K562 (cell line): ENCODE results near the gene DIP2B. TPM values are rescaled to one million over a fixed set of nuclear protein-coding genes. Genes with fewer than 3 reads are reported as not detected.
A peak's percentile ranks its signal among the peaks of the same experiment; 100 is the strongest.

Experiments used
- BRD9 ChIP-seq: fragments of 450-650 bp; IDR thresholded peaks from 2 replicates; pipeline ENCODE4 v1.6.1; 2018; ENCODE audit warnings: low read depth; ENCODE audit not compliant: partially characterized antibody
- CSDE1 ChIP-seq, 2 experiments: fragments of 450-650 bp; IDR thresholded peaks; 2 replicates each; pipeline ENCODE4 v1.6.1; 2016; ENCODE audit warnings: mild to moderate bottlenecking in 1 of 2
- FOXJ3 ChIP-seq: sonication (generic); formaldehyde crosslinking; IDR thresholded peaks from 2 replicates; pipeline ENCODE4 v1.4.0; 2020; ENCODE audit warnings: mild to moderate bottlenecking, missing genetic modification reagents
- GABPB1 ChIP-seq: sonication (generic); formaldehyde crosslinking; IDR thresholded peaks from 2 replicates; pipeline ENCODE4 v1.8.0; 2022; ENCODE audit warnings: mild to moderate bottlenecking, missing genetic modification reagents
- HNRNPK ChIP-seq: fragments of 200-400 bp; formaldehyde crosslinking; IDR thresholded peaks from one replicate; pipeline ENCODE4 v1.6.1; 2018; ENCODE audit warnings: mild to moderate bottlenecking, low read depth, low read length; ENCODE audit not compliant: poor library complexity, severe bottlenecking
- JUN ChIP-seq, 2 experiments: sonication (generic) in 1 of 2; formaldehyde crosslinking in 1 of 2; IDR thresholded peaks; 2 replicates each; pipeline versions ENCODE4 v1.6.1 to v1.8.0; 2012 to 2022; ENCODE audit warnings: borderline replicate concordance in 2 of 2, mild to moderate bottlenecking in 2 of 2, improper control_type of control experiment in 1 of 2, low read depth in 1 of 2, low read length in 1 of 2, missing genetic modification reagents in 1 of 2
- MAZ ChIP-seq, 2 experiments: fragments of 450-650 bp in 1 of 2; sonication (generic) in 1 of 2; formaldehyde crosslinking; IDR thresholded peaks in 1 of 2; conservative IDR thresholded peaks in 1 of 2; 2 replicates each; pipeline versions ENCODE4 v1.4.0 to v1.5.0; 2020; ENCODE audit warnings: mild to moderate bottlenecking in 1 of 2, missing genetic modification reagents in 1 of 2
- NCOR1 ChIP-seq: fragments of 450-650 bp; IDR thresholded peaks from 2 replicates; pipeline ENCODE4 v1.6.1; 2016; ENCODE audit warnings: mild to moderate bottlenecking, moderate library complexity
- RBFOX2 ChIP-seq: fragments of 200-400 bp; formaldehyde crosslinking; IDR thresholded peaks from 2 replicates; pipeline ENCODE4 v1.6.1; 2017; ENCODE audit warnings: low read depth, mild to moderate bottlenecking, low read length, moderate library complexity
- RBM34 ChIP-seq: fragments of 200-400 bp; formaldehyde crosslinking; IDR thresholded peaks from 2 replicates; pipeline ENCODE4 v1.6.1; 2018; ENCODE audit warnings: low read length, borderline replicate concordance; ENCODE audit not compliant: insufficient read depth
- SNRNP70 ChIP-seq: fragments of 200-400 bp; formaldehyde crosslinking; optimal IDR thresholded peaks from 2 replicates; pipeline ENCODE3; 2017; ENCODE audit warnings: low read depth, low read length
- SREBF1 ChIP-seq: fragments of 150-350 bp; IDR thresholded peaks from 2 replicates; pipeline ENCODE4 v1.6.1; 2014; ENCODE audit warnings: antibody characterized with exemption, low read depth, low read length, borderline replicate concordance
- TCF7 ChIP-seq: sonication (generic); IDR thresholded peaks from 2 replicates; pipeline ENCODE4 v1.6.1; 2016; ENCODE audit warnings: antibody characterized with exemption, borderline replicate concordance
- TRIM28 ChIP-seq: fragments of 450-650 bp; IDR thresholded peaks from 2 replicates; pipeline ENCODE4 v1.6.1; 2017
- TSC22D4 ChIP-seq: fragments of 450-650 bp; IDR thresholded peaks from 2 replicates; pipeline ENCODE4 v1.6.1; 2016; ENCODE audit warnings: missing genetic modification characterization, missing biosample characterization, control low read depth
- ZNF121 ChIP-seq: sonication (generic); formaldehyde crosslinking; conservative IDR thresholded peaks from 2 replicates; pipeline ENCODE4 v1.8.0; 2022; ENCODE audit warnings: missing genetic modification reagents
- ZNF239 ChIP-seq: fragments of 250-450 bp; sonication (Bioruptor Pico); IDR thresholded peaks from 2 replicates; pipeline ENCODE4 v1.4.0; 2020; ENCODE audit warnings: mild to moderate bottlenecking
- ZNF263 ChIP-seq: sonication (generic); formaldehyde crosslinking; IDR thresholded peaks from 2 replicates; pipeline ENCODE4 v1.8.0; 2022; ENCODE audit warnings: mild to moderate bottlenecking, missing genetic modification reagents, borderline replicate concordance
- polyA plus RNA-seq, 8 experiments: library from polyadenylated mRNA; depleted of rRNA in 4 of 8; stranded (reverse) in 5 of 8; unstranded in 3 of 8; fragments of >200 nt; fragmentation: Nextera tagmentation in 2 of 8; fragmentation: Illumina TruSeq in 1 of 8; extraction: Ambion mirVana in 2 of 8; extraction: Trizol in 1 of 8; gene quantifications; 2 replicates each; pipeline versions ENCODE4 v1.2.1 to v1.2.3, GENCODE V29; 2011 to 2014; ENCODE audit warnings: inconsistent platforms in 1 of 8, missing spikeins in 1 of 8
- total RNA-seq, 7 experiments: library from RNA; depleted of rRNA in 6 of 7; stranded (reverse); fragments of >200 nt in 6 of 7; fragmentation: Illumina TruSeq in 2 of 7; extraction: Trizol in 2 of 7; gene quantifications; 2 replicates each; pipeline versions ENCODE4 v1.2.1 to v1.2.3, GENCODE V29; 2011 to 2021; ENCODE audit warnings: low replicate concordance in 1 of 7
- TF ChIP-seq, protein P1 (sequence below): IDR thresholded peaks from 3 replicates; pipeline ENCODE4 v1.6.1; 2011; ENCODE audit warnings: borderline replicate concordance, mild to moderate bottlenecking; ENCODE audit not compliant: insufficient read length, insufficient read depth
- TF ChIP-seq, protein P2 (sequence below): fragments of 200-800 bp; sonication (Bioruptor generic); IDR thresholded peaks from 2 replicates; pipeline ENCODE4 v1.6.1; 2017; ENCODE audit warnings: missing genetic modification characterization, missing compliant biosample characterization
- TF ChIP-seq, protein P3 (sequence below): fragments of 450-650 bp; IDR thresholded peaks from 2 replicates; pipeline ENCODE4 v1.6.1; 2016; ENCODE audit warnings: missing biosample characterization, missing genetic modification characterization
- TF ChIP-seq, protein P4 (sequence below): sonication (generic); formaldehyde crosslinking; IDR thresholded peaks from 2 replicates; pipeline ENCODE4 v1.8.1; 2022; ENCODE audit warnings: missing genetic modification reagents

DIP2B gene
- total and polyA plus RNA-seq, 9 of the 15 experiments (the other 6 are each of a cell fraction or from before 2014, with no cell fraction given), result 4.6 to 26.1 (median 18.8) TPM

DNA sequence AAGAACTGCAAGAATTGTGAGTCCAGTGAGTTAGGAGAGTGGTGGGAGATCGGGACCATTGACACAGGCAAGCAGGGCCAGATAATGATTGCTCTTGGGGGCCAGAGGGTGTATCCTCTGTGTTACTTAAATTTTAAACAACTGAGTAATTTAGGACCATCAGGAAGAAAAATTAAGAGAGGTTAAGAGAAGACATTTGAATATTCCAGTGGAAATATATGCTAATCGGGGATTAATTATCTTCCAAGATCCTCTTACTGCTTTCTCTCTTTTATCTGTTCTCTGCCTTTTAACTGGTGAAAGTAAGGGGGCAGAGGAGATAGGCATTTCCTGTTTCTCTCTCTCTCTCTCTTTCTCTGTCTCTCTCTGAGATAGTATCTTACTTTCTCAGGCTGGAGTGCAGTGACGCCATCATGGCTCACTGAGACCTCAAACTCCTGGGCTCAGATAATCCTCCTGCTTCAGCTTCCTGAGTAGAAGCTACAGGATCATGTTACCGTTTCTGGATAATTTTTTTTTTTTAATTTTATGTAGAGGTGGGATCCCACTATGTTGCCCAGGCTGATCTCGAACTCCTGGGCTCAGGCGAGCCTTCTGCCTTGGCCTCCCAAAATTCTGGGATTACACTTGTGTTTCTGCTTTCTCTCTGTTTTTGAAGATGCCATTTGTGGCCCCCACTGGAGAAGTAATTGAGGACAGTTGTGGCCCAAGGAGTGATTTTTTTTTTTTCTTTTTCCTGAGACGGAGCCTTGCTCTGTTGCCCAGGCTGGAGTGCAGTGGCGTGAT, 85.1 kb downstream of the DIP2B start (continued):
- TF ChIP-seq GABPB1 (CRISPR knock-in tag) (peak; percentile 53; the same call in 1 of the 2 replicates), RBM34 (no peak), FOXJ3 (CRISPR knock-in tag) (no peak), TSC22D4 (tag) (no peak), CSDE1 (IDR thresholded peaks at IDR 0.05) (no peak; a peak in 1 of 4 replicates), JUN (IDR thresholded peaks at IDR 0.05; ENCODE audit: borderline replicate concordance, low read depth, low read length) (peak; percentile 87), JUN (CRISPR knock-in tag; IDR thresholded peaks at IDR 0.05; ENCODE audit: borderline replicate concordance) (no peak), ZNF263 (CRISPR knock-in tag) (no peak), ZNF239 (no peak), ZNF121 (CRISPR knock-in tag) (peak; percentile 96), TCF7 (no peak), SNRNP70 (no peak), HNRNPK (no peak), SREBF1 (no peak), BRD9 (peak; percentile 94), NCOR1 (peak; percentile 79), RBFOX2 (0 out of 2 replicates have a peak, but pooled peaks have one; percentile 21), MAZ (CRISPR knock-in tag; conservative IDR thresholded peaks at IDR 0.05 in 1 of 2, IDR thresholded peaks at IDR 0.05 in 1 of 2) (peak; percentile 37 to 52; a peak in 1 of 4 replicates), TRIM28 (no peak)
- TF ChIP-seq, protein P1, sequence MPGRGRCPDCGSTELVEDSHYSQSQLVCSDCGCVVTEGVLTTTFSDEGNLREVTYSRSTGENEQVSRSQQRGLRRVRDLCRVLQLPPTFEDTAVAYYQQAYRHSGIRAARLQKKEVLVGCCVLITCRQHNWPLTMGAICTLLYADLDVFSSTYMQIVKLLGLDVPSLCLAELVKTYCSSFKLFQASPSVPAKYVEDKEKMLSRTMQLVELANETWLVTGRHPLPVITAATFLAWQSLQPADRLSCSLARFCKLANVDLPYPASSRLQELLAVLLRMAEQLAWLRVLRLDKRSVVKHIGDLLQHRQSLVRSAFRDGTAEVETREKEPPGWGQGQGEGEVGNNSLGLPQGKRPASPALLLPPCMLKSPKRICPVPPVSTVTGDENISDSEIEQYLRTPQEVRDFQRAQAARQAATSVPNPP, result no peak
- TF ChIP-seq, protein P2, sequence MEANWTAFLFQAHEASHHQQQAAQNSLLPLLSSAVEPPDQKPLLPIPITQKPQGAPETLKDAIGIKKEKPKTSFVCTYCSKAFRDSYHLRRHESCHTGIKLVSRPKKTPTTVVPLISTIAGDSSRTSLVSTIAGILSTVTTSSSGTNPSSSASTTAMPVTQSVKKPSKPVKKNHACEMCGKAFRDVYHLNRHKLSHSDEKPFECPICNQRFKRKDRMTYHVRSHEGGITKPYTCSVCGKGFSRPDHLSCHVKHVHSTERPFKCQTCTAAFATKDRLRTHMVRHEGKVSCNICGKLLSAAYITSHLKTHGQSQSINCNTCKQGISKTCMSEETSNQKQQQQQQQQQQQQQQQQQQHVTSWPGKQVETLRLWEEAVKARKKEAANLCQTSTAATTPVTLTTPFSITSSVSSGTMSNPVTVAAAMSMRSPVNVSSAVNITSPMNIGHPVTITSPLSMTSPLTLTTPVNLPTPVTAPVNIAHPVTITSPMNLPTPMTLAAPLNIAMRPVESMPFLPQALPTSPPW (CRISPR knock-in tag), result peak; percentile 65
- TF ChIP-seq, protein P3, sequence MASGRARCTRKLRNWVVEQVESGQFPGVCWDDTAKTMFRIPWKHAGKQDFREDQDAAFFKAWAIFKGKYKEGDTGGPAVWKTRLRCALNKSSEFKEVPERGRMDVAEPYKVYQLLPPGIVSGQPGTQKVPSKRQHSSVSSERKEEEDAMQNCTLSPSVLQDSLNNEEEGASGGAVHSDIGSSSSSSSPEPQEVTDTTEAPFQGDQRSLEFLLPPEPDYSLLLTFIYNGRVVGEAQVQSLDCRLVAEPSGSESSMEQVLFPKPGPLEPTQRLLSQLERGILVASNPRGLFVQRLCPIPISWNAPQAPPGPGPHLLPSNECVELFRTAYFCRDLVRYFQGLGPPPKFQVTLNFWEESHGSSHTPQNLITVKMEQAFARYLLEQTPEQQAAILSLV (tag), result no peak
- TF ChIP-seq, protein P4, sequence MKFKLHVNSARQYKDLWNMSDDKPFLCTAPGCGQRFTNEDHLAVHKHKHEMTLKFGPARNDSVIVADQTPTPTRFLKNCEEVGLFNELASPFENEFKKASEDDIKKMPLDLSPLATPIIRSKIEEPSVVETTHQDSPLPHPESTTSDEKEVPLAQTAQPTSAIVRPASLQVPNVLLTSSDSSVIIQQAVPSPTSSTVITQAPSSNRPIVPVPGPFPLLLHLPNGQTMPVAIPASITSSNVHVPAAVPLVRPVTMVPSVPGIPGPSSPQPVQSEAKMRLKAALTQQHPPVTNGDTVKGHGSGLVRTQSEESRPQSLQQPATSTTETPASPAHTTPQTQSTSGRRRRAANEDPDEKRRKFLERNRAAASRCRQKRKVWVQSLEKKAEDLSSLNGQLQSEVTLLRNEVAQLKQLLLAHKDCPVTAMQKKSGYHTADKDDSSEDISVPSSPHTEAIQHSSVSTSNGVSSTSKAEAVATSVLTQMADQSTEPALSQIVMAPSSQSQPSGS (CRISPR knock-in tag), result no peak
